Heart left ventricle (tissue), 16 donors: ENCODE measurements around the gene XYLT1. TPM values are rescaled to one million over a fixed set of nuclear protein-coding genes. Genes with fewer than 3 reads are reported as not detected.
"Not testable (repeated sequence)": the region's sequence is repeated elsewhere in the genome, so short reads cannot be mapped to it uniquely, and the experiment has no call there.

ENCODE experiments used
- ATAC-seq, 4 donors: fragments of 200-7000 bp; cut with Tn5 transposase; one replicate each; pipeline ENCODE4 v1.9.1; 2020 to 2022; ENCODE audit warnings: moderate library complexity in 4 of 4, mild to moderate bottlenecking in 3 of 4, moderate number of reproducible peaks in 1 of 4
- DNase-seq, 5 donors: peaks; one replicate each; pipeline ENCODE4 v3.0.0-alpha.2; 2020
- H3K27ac ChIP-seq, 12 donors: fragments of 200-600 bp; sonication (generic) in 4 of 12; one replicate each; pipeline versions ENCODE4 v1.5.0 to v1.8.0; 2016 to 2022; ENCODE audit warnings: mild to moderate bottlenecking in 2 of 12
- H3K27me3 ChIP-seq, 9 donors: fragments of 200-600 bp; sonication (generic) in 2 of 9; one replicate each; pipeline versions ENCODE4 v1.5.1 to v1.8.0; 2016 to 2022; ENCODE audit warnings: mild to moderate bottlenecking in 3 of 9
- H3K36me3 ChIP-seq, 9 donors: fragments of 200-600 bp; sonication (generic) in 2 of 9; one replicate each; pipeline versions ENCODE4 v1.5.0 to v1.8.0; 2018 to 2022; ENCODE audit warnings: mild to moderate bottlenecking in 2 of 9
- H3K4me1 ChIP-seq, 12 donors: fragments of 200-600 bp; sonication (generic) in 4 of 12; one replicate each; pipeline versions ENCODE4 v1.5.0 to v1.8.0; 2016 to 2022; ENCODE audit warnings: mild to moderate bottlenecking in 3 of 12
- H3K4me3 ChIP-seq, 12 donors: fragments of 200-600 bp; sonication (generic) in 4 of 12; one replicate each; pipeline versions ENCODE4 v1.5.0 to v1.8.0; 2017 to 2022; ENCODE audit warnings: mild to moderate bottlenecking in 9 of 12, moderate library complexity in 4 of 12
- H3K9me3 ChIP-seq, 12 donors: fragments of 200-600 bp; sonication (generic) in 4 of 12; one replicate each; pipeline versions ENCODE4 v1.5.0 to v1.8.0; 2016 to 2022; ENCODE audit warnings: mild to moderate bottlenecking in 1 of 12
- CTCF ChIP-seq, 12 donors: fragments of 200-600 bp; sonication (generic) in 4 of 12; IDR thresholded peaks; one replicate each; pipeline versions ENCODE4 v1.5.0 to v1.8.0; 2018 to 2022; ENCODE audit warnings: antibody characterized with exemption in 12 of 12, mild to moderate bottlenecking in 5 of 12
- POLR2A ChIP-seq, 2 donors: fragments of 450-650 bp; IDR thresholded peaks; one replicate each; pipeline ENCODE4 v1.6.1; 2017; ENCODE audit warnings: antibody characterized with exemption in 2 of 2, mild to moderate bottlenecking in 2 of 2, moderate library complexity in 2 of 2
- WGBS, 4 donors: extraction: QIAGEN DNeasy Blood & Tissue Kit in 2 of 4; methylation state at CpG; one replicate each; pipeline versions ENCODE4 v1.1.5 to v1.1.7; 2013 to 2018; 5-methylcytosine and 5-hydroxymethylcytosine counted together
- intact Hi-C, 10 donors: fragments of 100-400 bp; cut with DNase I; formaldehyde crosslinking; loops; one replicate each; pipeline versions ENCODE4 v1.11.1 to v1.14.2; 2022
- polyA plus RNA-seq, 2 donors: library from polyadenylated mRNA; stranded (reverse); fragments of 200-250 nt; gene quantifications; one replicate each; pipeline ENCODE4 v1.2.3, GENCODE V29; 2013
- total RNA-seq, 9 donors: library from RNA; depleted of rRNA in 2 of 9; stranded (reverse); fragments of >200 nt in 2 of 9; fragmentation: NEBNext Ultra II Directional in 3 of 9; extraction: Animal tissue kit (Norgen Biotek cat#: 25700) in 3 of 9; gene quantifications; one replicate each; pipeline versions ENCODE4 v1.1.0 to v1.2.4, GENCODE V29; 2016 to 2023
- donor health status: ischemic (EF 13 %, LVEDD 7.1; RV severe dilation, severe dysfunction).
- donor health status: healthy with polysubstance abuse.
- donor health status: DM: no; HTN: yes; CAD: no.
- donor health status: DM: no; HTN: no; CAD: no.
- donor health status: ischemic (EF 25% LVEDD 6.9; RV normal size, moderate dysfunction).
- donor health status: ischemic (EF 25% LVEDD 5.7; RV mildly dilated, moderate dysfunction).
- donor health status: healthy.
- donor health status: DM: yes; HTN: yes; CAD: no.
- donor health status: ischemic (EF 35%, LVEDD 5.7; RV mildly dilated, moderate dysfunction).
- donor health status: nonischemic (EF 11% LVEDD 7.7; RV severe dilation, severe dysfunction).
- donor health status: DM: yes; HTN: yes; CAD: no.
- donor health status: PGD.
- donor health status: ischemic (EF 29% LVEDD 5.4; RV normal size, mild dysfunction).
- donor health status: nonischemic (EF 23%, LVEDD 6.1; RV moderate dilation, normal function).

XYLT1 gene
- total and polyA plus RNA-seq, 11 donors, result 0.46 to 12.3 (median 2.4) TPM

DNA sequence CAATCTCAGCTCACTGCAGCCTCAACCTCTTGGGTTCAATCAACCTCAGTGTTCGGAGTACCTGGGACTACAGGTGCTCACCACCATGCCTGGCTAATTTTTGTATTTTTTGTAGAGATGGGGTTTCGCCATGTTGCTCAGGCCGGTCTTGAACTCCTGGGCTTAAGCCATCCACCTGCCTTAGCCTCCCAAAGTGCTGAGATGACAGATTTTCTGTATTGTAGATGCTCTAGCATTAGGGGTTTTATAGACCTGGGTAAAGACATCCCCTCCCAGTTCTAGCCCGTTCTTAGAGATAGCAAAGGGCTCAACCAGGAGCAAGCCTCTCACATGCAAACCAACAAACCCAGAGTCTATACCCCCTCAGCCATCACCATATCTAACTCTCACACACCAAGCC lies 57.3 kb downstream of the XYLT1 start:
- no peak overlapping the region for H3K4me3 ChIP-seq
- WGBS, 4 donors, result 93 to 96% (median 95%) methylated on average over 4 of the region's 4 CpGs
- intact Hi-C loops, result loop anchor here in 2 of 10 donors (2.0 to 10.0 kb wide), 2 partner anchors 19 to 549 kb away; no protein-coding TSS in a partner anchor
- H3K27ac ChIP-seq, result no peak overlapping the region
- DNase-seq, result no peak
- no peak for ATAC-seq
- H3K27me3 ChIP-seq, result no peaks in the 10 kb centered on the region
- TF ChIP-seq POLR2A (IDR thresholded peaks at IDR 0.05), result no peak
- TF ChIP-seq CTCF (IDR thresholded peaks at IDR 0.05), result no peak
- H3K36me3 ChIP-seq, result no peaks in the 10 kb centered on the region
- no peaks in the 10 kb centered on the region for H3K9me3 ChIP-seq
- H3K4me1 ChIP-seq, result peaks cover 0 to 24% (median 1%) of the 10 kb centered on the region in 12 donors

- Histone ChIP-seq H3K4me1 (peaks cover 0 to 24% (median 1%) of the 10 kb centered on the region in 12 donors), H3K36me3 (no peaks in the 10 kb centered on the region), H3K9me3 (peaks cover 0 to 4% (median 0%) of the 10 kb centered on the region in 12 donors), H3K27me3 (no peaks in the 10 kb centered on the region), H3K4me3 (no peak overlapping the region), H3K27ac (peak overlapping the region in 2 of 12 donors; percentile 25 to 46)
- 91 to 94% (median 93%) methylated on average over 5 of the region's 5 CpGs for WGBS, 4 donors
- intact Hi-C loops, result loop anchor here in 2 of 10 donors (2.0 to 10.0 kb wide), 2 partner anchors 20 to 548 kb away; no protein-coding TSS in a partner anchor
- TF ChIP-seq CTCF (IDR thresholded peaks at IDR 0.05) (no peak), POLR2A (IDR thresholded peaks at IDR 0.05) (no peak)
- DNase-seq, result no peak
- no peak for ATAC-seq
Measured at GRCh38 chr16:17412791-17413190, 58.0 kb downstream of the XYLT1 start.

- Histone ChIP-seq H3K4me1 (peaks cover 0 to 21% (median 1%) of the 10 kb centered on the region in 12 donors), H3K9me3 (peaks cover 0 to 8% (median 0%) of the 10 kb centered on the region in 12 donors), H3K36me3 (no peaks in the 10 kb centered on the region), H3K27ac (peak overlapping the region in 2 of 12 donors; percentile 25 to 46), H3K4me3 (no peak overlapping the region), H3K27me3 (no peaks in the 10 kb centered on the region)
- WGBS, 4 donors, result 69 to 86% (median 81%) methylated on average over 7 of the region's 7 CpGs
- intact Hi-C loops, result loop anchor here in 2 of 10 donors (2.0 to 10.0 kb wide), 2 partner anchors 21 to 547 kb away; no protein-coding TSS in a partner anchor
- DNase-seq (no peak), ATAC-seq (no peak)
- no peak for TF ChIP-seq CTCF (IDR thresholded peaks at IDR 0.05)
- no peak for TF ChIP-seq POLR2A (IDR thresholded peaks at IDR 0.05)
Measured at GRCh38 chr16:17412221-17412620, 58.5 kb downstream of the XYLT1 start.

DNA sequence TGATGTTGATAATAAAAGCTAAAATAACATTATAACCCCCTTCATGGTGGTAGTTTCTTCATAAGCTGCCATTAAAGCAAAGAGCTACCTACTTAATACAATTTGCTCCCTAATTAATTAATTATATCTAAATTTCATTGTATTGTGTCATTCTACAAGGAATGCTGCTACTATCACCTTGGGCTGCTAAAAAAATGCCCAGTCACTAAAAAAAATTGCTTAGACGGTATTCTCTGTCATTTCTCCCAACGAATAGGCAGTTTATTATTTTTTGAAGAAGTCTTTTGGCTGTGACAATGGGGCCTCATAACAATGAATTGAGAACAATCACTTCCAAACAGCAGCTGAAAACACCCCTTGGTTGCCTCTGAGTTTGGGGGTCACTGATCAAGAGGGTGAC lies 59.5 kb downstream of the XYLT1 start:
- Histone ChIP-seq H3K36me3 (no peaks in the 10 kb centered on the region), H3K9me3 (peaks cover 0 to 8% (median 0%) of the 10 kb centered on the region in 12 donors), H3K4me1 (peaks cover 0 to 20% (median 0%) of the 10 kb centered on the region in 12 donors), H3K4me3 (no peak overlapping the region), H3K27me3 (no peaks in the 10 kb centered on the region), H3K27ac (no peak overlapping the region)
- ATAC-seq (no peak), DNase-seq (no peak)
- WGBS, 4 donors, result 87 to 96% (median 90%) methylated on average over 2 of the region's 2 CpGs
- intact Hi-C loops, result loop anchor here in 1 of 10 donors (10.0 kb wide), 1 partner anchor 546 kb away; no protein-coding TSS in a partner anchor
- TF ChIP-seq POLR2A (IDR thresholded peaks at IDR 0.05), result no peak
- TF ChIP-seq CTCF (IDR thresholded peaks at IDR 0.05), result no peak

DNA sequence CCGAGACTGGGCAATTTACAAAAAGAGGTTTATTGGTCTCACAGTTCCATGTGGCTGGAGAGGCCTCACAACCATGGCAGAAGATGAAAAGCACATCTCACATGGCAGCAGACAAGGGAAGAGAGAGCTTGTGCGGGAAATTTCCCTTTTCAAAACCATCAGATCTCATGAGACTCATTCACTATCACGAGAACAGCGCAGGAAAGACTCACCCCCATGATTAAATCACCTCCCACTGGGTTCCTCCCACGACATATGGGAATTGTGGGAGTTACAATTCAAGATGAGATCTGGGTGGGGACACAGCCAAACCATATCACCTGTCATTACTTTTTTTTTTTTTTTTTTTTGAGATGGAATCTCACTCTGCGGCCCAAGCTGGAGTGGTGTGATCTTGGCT lies 60.4 kb downstream of the XYLT1 start:
- H3K27me3 ChIP-seq, H3K36me3 ChIP-seq, H3K4me3 ChIP-seq, DNase-seq, ATAC-seq, H3K9me3 ChIP-seq: not testable (repeated sequence)
- H3K27ac ChIP-seq, result peak overlapping the region in 1 of 12 donors; percentile 5
- intact Hi-C loops, result loop anchor here in 1 of 10 donors (10.0 kb wide), 1 partner anchor 546 kb away; no protein-coding TSS in a partner anchor
- WGBS, 4 donors, result 82 to 88% (median 85%) methylated on average over 6 of the region's 6 CpGs
- peaks cover 0 to 18% (median 0%) of the 10 kb centered on the region in 12 donors for H3K4me1 ChIP-seq
